Stimulated activated memory B cell treated with anti-CD40 and anti-IgM and Interleukin-4, amounts not matched to agents 10 μg/mL and 1 μg/mL and 100 μg/mL, for 72 hours (primary cell): ENCODE data around the gene GRIK4.
"Not testable (repeated sequence)": the region's sequence is repeated elsewhere in the genome, so short reads cannot be mapped to it uniquely, and the experiment has no call there.

ENCODE experiments used
- ATAC-seq: fragments of 150-1000 bp; cut with Tn5 transposase; 2 replicates; pipeline ENCODE4 v1.10.0; 2021
- H3K27ac Mint-ChIP-seq: one replicate; pipeline ENCODE4 v1.8.0; 2022; ENCODE audit warnings: mild to moderate bottlenecking, mixed read lengths
- H3K27me3 Mint-ChIP-seq: one replicate; pipeline ENCODE4 v1.8.0; 2022; ENCODE audit warnings: mixed read lengths
- H3K36me3 Mint-ChIP-seq: one replicate; pipeline ENCODE4 v1.8.0; 2022; ENCODE audit warnings: mixed read lengths
- H3K4me1 Mint-ChIP-seq: one replicate; pipeline ENCODE4 v1.8.0; 2022; ENCODE audit warnings: mixed read lengths
- H3K4me3 Mint-ChIP-seq: one replicate; pipeline ENCODE4 v1.8.0; 2022; ENCODE audit warnings: mild to moderate bottlenecking, moderate library complexity, mixed read lengths
- H3K9me3 Mint-ChIP-seq: one replicate; pipeline ENCODE4 v1.8.0; 2022; ENCODE audit warnings: mixed read lengths

The GRIK4 gene

DNA sequence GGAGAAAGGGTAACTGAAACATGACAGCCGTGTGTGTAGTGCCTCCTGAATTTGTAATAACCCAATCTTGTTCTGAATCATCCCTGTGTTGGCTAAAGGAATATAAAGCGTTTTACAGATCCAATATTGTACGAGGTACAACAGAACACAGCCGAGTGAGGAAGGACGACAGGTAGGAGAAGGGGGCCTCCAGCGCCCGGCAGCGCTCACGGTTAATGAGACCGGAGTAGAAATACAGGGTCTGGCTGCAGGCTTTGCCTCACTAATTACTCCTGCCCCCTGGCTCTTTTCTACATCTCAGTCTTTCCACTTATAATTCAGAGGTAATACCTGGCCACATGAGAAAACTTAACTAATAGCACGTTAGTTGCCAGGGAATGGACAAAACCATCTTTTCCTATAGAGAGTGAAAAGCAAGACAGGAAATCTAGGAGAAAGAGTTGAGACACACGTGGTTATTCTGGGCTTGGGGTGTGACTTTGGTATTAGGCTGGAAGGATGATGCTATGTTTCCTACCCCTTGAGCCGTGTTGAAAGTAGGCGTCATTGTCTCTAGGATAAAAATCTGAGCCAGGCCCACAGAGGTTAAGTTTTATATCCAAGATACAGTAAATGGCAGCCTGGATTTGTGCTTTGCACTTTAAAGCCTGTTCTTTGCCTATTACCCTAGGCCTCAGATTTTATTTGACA lies 54.1 kb downstream of the GRIK4 start:
- Mint-ChIP-seq H3K36me3 (no peaks in the 10 kb centered on the region), H3K27ac (peak overlapping the region; percentile 76), H3K27me3 (peaks cover 43% of the 10 kb centered on the region), H3K4me1 (peaks cover 15% of the 10 kb centered on the region), H3K4me3 (no peak overlapping the region), H3K9me3 (no peaks in the 10 kb centered on the region)
- no peak for ATAC-seq

DNA sequence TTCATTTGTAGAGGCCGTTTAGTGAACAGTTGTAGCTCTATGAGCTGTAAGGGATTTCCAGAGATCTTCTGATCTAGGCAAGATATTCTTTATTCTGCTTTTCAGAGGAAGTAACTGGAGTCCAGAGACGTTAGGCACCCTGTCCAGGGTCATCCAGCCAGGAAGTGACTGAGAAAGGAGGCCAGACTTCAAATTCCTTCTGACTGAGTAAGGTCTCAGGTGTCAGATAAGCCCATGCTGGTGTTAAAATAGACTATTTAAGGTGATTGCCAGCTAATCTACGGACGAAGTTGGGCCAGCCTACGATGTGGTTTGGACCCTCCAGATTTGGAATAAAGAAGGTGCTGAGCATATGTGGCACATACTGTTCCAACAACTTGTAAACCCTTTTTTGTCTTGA lies 54.6 kb downstream of the GRIK4 start:
- Mint-ChIP-seq H3K9me3 (no peaks in the 10 kb centered on the region), H3K4me1 (peaks cover 15% of the 10 kb centered on the region), H3K27ac (peak overlapping the region; percentile 76), H3K36me3 (no peaks in the 10 kb centered on the region), H3K4me3 (no peak overlapping the region), H3K27me3 (peaks cover 39% of the 10 kb centered on the region)
- no peak for ATAC-seq

DNA sequence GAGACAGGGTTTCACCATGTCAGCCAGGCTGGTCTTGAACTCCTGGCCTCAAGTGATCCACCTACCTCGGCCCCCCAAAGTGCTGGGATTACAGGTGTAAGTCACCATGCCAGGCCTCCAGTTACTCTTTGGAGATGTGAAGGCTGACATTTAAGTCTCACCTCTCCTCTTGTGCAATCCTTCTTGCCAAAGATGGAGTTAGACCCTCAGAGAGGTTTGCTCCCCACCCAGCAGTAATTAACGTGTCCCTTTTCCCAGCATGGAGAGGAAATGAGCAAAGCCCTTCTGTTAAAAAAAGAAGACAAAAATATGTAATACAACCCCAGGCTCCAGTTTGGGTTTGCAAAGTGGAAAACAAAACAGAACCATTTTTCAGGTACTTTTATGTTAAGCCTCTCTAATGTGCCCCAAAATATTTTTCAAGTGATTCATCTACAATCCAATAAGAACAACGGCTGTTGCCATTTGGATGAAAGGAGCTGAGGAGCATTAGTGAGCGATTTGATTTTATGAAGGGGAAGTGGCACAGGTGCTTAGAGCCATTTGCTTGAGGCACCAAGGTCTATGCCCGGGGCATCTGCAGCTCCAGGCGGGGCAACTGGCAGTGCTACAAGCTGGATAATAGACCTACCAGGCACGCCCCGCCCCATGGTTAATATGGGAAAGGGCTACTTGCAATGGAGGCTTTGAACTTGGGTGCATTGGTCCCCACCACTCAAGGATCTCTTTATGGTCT lies 57.2 kb downstream of the GRIK4 start:
- Mint-ChIP-seq H3K27me3 (peaks cover 38% of the 10 kb centered on the region), H3K9me3 (no peaks in the 10 kb centered on the region), H3K4me1 (peaks cover 11% of the 10 kb centered on the region), H3K27ac (no peak overlapping the region), H3K4me3 (no peak overlapping the region), H3K36me3 (no peaks in the 10 kb centered on the region)
- no peak for ATAC-seq

DNA sequence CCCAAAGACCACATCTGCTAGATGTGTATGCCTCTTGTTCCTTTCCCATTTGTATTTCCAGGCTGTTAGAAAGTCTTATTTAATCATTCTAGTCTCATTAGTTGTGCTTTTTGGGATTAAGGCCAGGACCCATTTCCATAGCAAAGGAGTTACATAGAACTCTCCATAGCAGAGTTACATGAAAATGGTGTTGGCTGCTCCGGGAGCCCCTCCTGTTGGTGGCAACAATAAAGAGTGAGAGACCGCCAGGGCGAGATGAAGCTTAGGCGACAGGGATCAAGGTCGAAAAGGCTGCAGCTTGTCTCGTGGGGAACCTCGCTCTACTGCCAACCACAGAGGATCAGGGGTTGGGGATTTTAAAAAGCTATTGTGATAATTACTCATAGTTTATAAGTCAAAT lies 58.3 kb downstream of the GRIK4 start:
- Mint-ChIP-seq H3K4me1 (peaks cover 9% of the 10 kb centered on the region), H3K36me3 (no peaks in the 10 kb centered on the region), H3K9me3 (no peaks in the 10 kb centered on the region), H3K27ac (no peak overlapping the region), H3K27me3 (peaks cover 37% of the 10 kb centered on the region), H3K4me3 (no peak overlapping the region)
- no peak for ATAC-seq

DNA sequence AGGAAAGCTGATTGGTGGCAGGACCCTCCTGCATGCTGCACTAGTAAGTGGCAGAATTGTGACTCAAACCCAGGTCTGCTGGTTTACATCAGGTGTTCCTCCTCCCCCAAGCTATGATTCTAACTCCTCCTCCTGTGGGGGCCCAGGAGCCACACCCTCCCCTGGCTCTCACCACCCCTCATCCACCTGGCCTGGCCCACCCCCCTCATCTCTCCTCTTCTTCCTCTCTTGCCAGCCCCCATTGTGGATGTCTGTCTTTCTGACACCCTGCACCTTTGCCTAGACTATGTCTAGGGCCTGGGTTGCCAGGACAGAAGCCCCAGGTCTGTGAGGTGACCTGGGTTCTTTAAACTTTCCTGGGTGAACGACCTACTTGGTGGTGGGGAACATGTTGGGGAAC lies 59.9 kb downstream of the GRIK4 start:
- Mint-ChIP-seq H3K27ac (no peak overlapping the region), H3K9me3 (no peaks in the 10 kb centered on the region), H3K4me3 (no peak overlapping the region), H3K4me1 (no peaks in the 10 kb centered on the region), H3K27me3 (peaks cover 51% of the 10 kb centered on the region), H3K36me3 (no peaks in the 10 kb centered on the region)
- no peak for ATAC-seq

DNA sequence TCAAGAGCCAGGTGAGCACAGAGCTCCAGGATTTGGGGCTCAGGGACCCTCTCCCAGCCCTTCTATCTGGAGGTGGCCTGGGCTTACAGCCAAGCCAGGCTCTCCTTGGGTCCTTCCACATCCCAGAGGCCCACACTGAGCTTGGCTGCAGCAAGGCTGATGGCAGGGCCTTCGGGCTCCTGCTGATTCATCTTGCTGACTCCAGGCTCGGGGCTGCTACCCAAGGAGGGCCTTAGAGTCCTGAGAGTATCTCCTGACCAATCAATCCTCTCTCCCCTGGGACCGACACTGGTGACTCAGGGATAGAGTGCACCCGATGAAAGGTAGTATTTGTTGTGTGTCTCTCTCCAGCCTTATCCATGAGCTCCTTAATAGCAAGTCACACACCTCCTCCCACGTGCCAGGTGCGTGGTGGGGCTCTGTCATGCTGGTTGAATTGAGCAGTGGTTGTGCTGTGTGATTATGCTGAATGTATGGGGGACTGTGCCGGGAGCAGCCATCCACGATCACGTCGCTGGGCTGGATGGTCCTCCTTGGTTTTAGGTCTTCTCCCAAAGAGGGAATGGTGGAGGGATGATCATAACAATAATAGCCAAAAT lies 62.3 kb downstream of the GRIK4 start:
- Mint-ChIP-seq H3K27ac (no peak overlapping the region), H3K27me3 (peaks cover 60% of the 10 kb centered on the region), H3K4me3 (no peak overlapping the region), H3K9me3 (no peaks in the 10 kb centered on the region), H3K36me3 (no peaks in the 10 kb centered on the region), H3K4me1 (peaks cover 6% of the 10 kb centered on the region)
- ATAC-seq = no peak

DNA sequence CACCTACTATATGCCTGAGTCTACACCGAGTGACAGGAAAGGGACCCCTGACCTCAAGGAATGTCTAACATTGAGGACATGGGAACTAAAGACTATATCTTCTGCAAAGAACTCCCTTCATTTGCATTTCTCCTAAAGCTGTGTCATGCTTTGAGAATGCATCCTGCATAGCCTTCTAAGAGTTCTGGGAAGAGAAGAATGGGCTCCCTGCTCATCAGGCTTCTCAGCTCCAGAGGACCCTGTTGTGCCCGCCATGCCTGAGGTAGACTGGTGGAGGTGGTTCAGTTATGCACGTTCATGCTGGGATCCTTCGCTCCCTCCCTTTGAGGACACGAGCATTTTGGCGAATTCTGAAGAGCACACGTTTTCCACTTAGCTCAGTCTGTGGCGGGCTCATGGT lies 63.3 kb downstream of the GRIK4 start:
- peaks cover 61% of the 10 kb centered on the region for H3K27me3 Mint-ChIP-seq
- H3K27ac Mint-ChIP-seq = no peak overlapping the region
- peaks cover 16% of the 10 kb centered on the region for H3K4me1 Mint-ChIP-seq
- no peak overlapping the region for H3K4me3 Mint-ChIP-seq
- no peak for ATAC-seq
- H3K9me3 Mint-ChIP-seq = no peaks in the 10 kb centered on the region
- H3K36me3 Mint-ChIP-seq = no peaks in the 10 kb centered on the region

DNA sequence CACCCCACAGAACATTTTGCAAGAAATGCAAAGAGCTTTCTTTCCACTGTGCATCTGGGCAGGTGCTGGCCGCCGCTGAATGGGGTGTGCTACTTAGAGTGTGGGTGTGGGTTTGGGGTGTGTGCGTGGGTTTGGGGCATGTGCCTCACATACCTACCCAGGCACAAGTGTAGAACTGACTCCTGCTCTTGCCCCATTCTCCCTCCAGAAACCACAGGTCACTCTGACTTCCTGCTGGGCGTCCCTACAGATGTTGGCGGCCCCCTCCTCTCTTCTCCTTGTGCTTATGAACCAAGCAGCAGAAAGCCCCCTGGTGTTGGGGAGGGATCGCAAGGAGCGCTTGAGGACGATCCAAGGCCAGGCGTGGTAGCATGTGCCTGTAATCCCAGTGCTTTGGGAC lies 63.9 kb downstream of the GRIK4 start:
- Mint-ChIP-seq H3K27ac (no peak overlapping the region), H3K36me3 (no peaks in the 10 kb centered on the region), H3K9me3 (no peaks in the 10 kb centered on the region), H3K4me3 (no peak overlapping the region), H3K27me3 (peaks cover 67% of the 10 kb centered on the region), H3K4me1 (peaks cover 21% of the 10 kb centered on the region)
- no peak for ATAC-seq

DNA sequence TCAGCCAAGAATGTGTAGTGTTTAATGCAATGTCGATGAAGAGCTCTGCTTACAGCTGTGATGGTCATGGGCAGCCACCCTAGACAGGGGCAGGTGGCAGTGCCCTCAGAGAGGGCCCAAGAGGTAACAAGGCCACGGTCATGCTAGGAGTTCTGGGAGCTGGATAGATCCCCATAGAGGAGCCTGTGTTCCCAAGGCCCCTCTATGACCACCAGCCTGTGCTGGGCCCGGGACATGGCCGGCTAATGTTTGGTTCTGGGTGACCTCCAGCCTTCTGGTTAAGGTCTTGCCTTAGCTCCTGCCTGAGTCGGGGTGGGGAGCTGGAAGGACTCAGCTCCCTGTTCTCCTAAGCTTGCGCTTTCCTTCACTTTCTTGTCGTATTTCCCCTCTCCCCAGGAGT lies 65.1 kb downstream of the GRIK4 start:
- H3K9me3 Mint-ChIP-seq = no peaks in the 10 kb centered on the region
- H3K27ac Mint-ChIP-seq = no peak overlapping the region
- H3K27me3 Mint-ChIP-seq = peaks cover 66% of the 10 kb centered on the region
- H3K4me3 Mint-ChIP-seq = no peak overlapping the region
- ATAC-seq = no peak
- peaks cover 21% of the 10 kb centered on the region for H3K4me1 Mint-ChIP-seq
- H3K36me3 Mint-ChIP-seq = no peaks in the 10 kb centered on the region

DNA sequence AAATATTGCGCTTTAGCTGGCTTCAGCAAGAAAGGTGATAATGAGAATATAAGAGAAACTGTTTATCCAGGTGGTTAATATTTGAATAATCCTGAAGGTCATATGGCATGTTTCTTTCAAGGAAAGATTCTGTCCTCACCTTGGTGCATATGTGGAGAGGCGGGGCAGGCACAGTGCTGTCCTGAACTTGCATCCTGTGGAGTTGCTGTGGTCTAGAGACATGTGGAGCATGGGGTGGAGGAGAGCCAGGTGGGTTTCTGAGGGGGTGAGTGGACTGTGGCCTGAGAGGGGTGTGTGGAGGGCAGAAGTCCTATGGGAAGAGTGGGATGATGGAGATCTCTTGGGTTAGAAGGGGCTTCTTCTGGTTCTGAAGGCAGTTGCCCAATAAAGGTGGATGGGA lies 65.5 kb downstream of the GRIK4 start:
- Mint-ChIP-seq H3K36me3 (no peaks in the 10 kb centered on the region), H3K4me1 (peaks cover 21% of the 10 kb centered on the region), H3K27ac (no peak overlapping the region), H3K9me3 (no peaks in the 10 kb centered on the region), H3K27me3 (peaks cover 62% of the 10 kb centered on the region), H3K4me3 (no peak overlapping the region)
- ATAC-seq = no peak

DNA sequence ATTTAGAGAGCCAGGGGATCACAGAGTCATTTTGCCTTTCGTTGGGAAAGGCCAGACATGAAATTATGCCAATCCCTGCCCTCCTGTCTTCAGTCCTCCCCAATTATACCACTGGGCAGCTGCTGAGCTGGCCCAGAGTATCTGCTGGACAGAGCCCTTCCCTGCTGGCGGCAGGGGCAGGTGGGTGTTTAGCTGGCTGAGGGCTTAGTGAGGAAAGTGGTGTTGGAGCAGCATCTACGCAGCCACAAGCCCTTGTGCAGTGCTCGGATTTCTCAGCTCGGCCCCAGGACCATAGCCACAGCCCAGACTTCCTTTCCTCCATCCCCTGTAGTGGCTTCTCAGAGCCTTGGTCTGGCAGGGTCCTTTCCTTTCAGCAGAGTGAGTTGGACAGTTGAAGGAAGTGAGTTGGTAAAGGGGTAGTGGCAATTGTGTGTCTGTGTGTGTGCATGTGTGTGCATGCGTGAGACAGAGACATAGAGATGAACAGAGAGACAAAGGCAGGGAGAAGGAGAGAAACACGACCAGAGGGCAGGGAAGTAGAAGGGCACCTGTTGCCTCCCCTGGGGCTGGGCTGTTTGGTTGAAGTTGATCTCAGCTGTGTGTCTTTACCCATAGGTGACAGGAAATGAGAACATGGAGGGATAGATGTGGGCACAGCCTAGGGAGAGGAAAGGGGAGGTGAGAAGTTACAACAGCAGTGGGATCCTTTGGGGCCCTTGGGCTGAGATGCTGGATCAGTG lies 66.2 kb downstream of the GRIK4 start:
- ATAC-seq = no peak
- peaks cover 21% of the 10 kb centered on the region for H3K4me1 Mint-ChIP-seq
- H3K36me3 Mint-ChIP-seq = no peaks in the 10 kb centered on the region
- no peak overlapping the region for H3K27ac Mint-ChIP-seq
- no peaks in the 10 kb centered on the region for H3K9me3 Mint-ChIP-seq
- peaks cover 54% of the 10 kb centered on the region for H3K27me3 Mint-ChIP-seq
- no peak overlapping the region for H3K4me3 Mint-ChIP-seq

DNA sequence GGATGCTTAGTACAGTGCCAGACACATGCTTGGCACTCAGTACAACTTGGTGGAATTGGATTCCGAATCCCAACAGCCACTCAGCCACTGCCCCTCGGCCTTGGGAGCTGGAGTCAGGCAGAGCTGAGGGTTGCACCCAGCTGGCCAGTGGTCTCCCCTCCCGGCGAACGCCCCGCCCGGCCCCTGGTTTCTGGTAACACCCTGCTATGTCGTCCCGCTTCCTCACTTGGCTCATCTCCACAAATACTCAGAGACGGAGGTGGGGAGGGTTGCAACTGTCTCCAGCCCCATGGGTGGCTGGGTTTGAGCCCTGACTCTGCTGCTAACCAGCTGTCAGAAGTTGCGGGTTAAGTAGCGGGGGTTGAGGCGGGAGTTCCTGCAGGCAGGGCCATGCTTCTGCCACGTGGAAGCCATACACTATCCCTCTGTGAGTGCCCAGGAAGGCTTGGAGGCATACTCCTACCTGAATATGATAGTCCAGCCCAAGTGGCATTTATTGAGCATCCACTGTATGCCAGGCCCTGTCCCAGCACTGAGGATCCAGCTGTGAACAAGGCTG lies 67.1 kb downstream of the GRIK4 start:
- ATAC-seq = no peak
- no peaks in the 10 kb centered on the region for H3K36me3 Mint-ChIP-seq
- no peak overlapping the region for H3K27ac Mint-ChIP-seq
- peaks cover 54% of the 10 kb centered on the region for H3K27me3 Mint-ChIP-seq
- no peak overlapping the region for H3K4me3 Mint-ChIP-seq
- peaks cover 21% of the 10 kb centered on the region for H3K4me1 Mint-ChIP-seq
- H3K9me3 Mint-ChIP-seq = peaks cover 3% of the 10 kb centered on the region

DNA sequence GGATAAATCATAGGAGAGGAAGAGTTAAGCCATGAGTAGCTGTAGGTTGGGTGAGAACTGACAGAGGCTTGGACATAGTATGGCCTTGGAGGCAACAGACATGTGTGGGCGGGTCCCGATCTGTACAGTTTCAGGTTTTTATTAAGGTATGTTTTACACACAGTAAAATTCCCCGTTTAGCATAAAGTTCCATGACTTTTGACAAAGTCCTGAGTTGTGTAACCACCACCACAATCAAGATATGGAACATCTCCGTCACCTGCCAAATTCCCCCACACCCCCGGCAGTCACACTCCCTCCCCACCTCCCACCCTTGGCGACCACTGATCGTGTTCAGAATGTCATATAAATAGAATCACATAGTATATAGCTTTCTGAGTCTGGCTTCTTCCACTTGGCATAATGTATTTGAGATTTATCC lies 68.1 kb downstream of the GRIK4 start:
- peaks cover 62% of the 10 kb centered on the region for H3K27me3 Mint-ChIP-seq
- H3K36me3 Mint-ChIP-seq = no peaks in the 10 kb centered on the region
- H3K4me1 Mint-ChIP-seq = peaks cover 21% of the 10 kb centered on the region
- no peak overlapping the region for H3K4me3 Mint-ChIP-seq
- H3K9me3 Mint-ChIP-seq = peaks cover 8% of the 10 kb centered on the region
- peak; percentile 66 for ATAC-seq
- H3K27ac Mint-ChIP-seq = no peak overlapping the region

DNA sequence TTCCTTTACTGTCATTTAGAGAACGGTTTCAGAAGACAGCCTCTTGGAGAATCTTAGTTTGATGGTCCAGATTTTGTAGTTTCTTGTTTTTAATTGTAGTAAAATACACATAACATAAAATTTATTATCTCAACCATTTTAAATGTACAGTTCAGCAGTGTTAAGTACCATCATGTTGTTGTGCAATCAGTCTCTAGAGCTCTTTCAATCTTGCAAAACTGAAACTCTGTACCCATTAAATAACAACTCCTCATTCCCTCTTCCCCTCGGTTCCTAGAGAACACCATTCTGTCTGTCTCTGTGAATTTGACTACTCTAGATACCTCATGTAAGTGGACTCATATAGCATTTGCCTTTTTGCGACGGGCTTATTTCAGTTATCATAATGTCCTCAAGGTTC lies 69.8 kb downstream of the GRIK4 start:
- no peaks in the 10 kb centered on the region for H3K36me3 Mint-ChIP-seq
- peaks cover 8% of the 10 kb centered on the region for H3K9me3 Mint-ChIP-seq
- H3K27ac Mint-ChIP-seq = no peak overlapping the region
- no peak for ATAC-seq
- H3K4me1 Mint-ChIP-seq = peaks cover 21% of the 10 kb centered on the region
- peaks cover 67% of the 10 kb centered on the region for H3K27me3 Mint-ChIP-seq
- H3K4me3 Mint-ChIP-seq = no peak overlapping the region

DNA sequence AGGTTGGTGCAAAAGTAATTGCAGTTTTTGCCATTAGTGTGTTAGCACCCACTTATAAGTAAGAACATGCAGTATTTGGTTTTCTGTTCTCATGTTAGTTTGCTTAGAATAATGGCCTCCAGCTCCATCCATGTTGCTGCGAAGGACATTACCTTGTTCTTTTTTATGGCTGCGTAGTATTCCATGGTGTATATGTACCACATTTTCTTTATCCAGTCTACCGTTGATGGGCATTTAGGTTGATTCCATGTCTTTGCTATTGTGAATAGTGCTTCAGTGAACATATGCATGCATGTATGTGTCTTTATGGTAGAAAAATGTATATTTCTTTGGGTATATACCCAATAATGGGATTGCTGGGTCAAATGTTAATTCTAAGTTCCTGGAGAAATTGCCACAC lies 71.0 kb downstream of the GRIK4 start:
- H3K36me3 Mint-ChIP-seq, ATAC-seq, H3K4me3 Mint-ChIP-seq, H3K27ac Mint-ChIP-seq, H3K9me3 Mint-ChIP-seq: not testable (repeated sequence)
- H3K27me3 Mint-ChIP-seq = peaks cover 67% of the 10 kb centered on the region
- peaks cover 21% of the 10 kb centered on the region for H3K4me1 Mint-ChIP-seq
